Ishikawa (cell line): ENCODE data around the gene KRTAP10-8.

ENCODE experiments used
- EP300 ChIP-seq: IDR thresholded peaks from 2 replicates; pipeline ENCODE4 v1.6.1; 2012; ENCODE audit warnings: borderline replicate concordance
- MAX ChIP-seq: IDR thresholded peaks from 2 replicates; pipeline ENCODE4 v1.6.1; 2012

- no peak for TF ChIP-seq EP300
- TF ChIP-seq MAX, result no peak
Observed at GRCh38 chr21:44625756-44626155, 13.9 kb downstream of the KRTAP10-8 start.
